H9 (cell line): ENCODE results near the gene JUP. TPM values are rescaled to one million over a fixed set of nuclear protein-coding genes. Genes with fewer than 3 reads are reported as not detected.

ENCODE experiments used
- DNase-seq: peaks from one replicate; pipeline ENCODE4 v3.0.0-alpha.2; 2017
- H2AFZ ChIP-seq: one replicate; pipeline ENCODE4 v1.6.1; 2013; ENCODE audit warnings: mild to moderate bottlenecking, low read length, control low read depth, moderate library complexity
- H2AK5ac ChIP-seq: 2 replicates; pipeline ENCODE4 v1.6.1; 2013; ENCODE audit warnings: low read length, control low read depth, mixed read lengths; ENCODE audit not compliant: insufficient read length
- H2BK120ac ChIP-seq: one replicate; pipeline ENCODE4 v1.6.1; 2013; ENCODE audit warnings: low read depth, mild to moderate bottlenecking, low read length, control low read depth, inconsistent platforms; ENCODE audit not compliant: poor library complexity, severe bottlenecking
- H2BK12ac ChIP-seq: 2 replicates; pipeline ENCODE4 v1.6.1; 2013; ENCODE audit warnings: low read length, control low read depth, mixed read lengths, low read depth; ENCODE audit not compliant: insufficient read length
- H2BK15ac ChIP-seq: 2 replicates; pipeline ENCODE4 v1.6.1; 2013; ENCODE audit warnings: low read depth, low read length, control low read depth
- H2BK20ac ChIP-seq: one replicate; pipeline ENCODE4 v1.6.1; 2013; ENCODE audit warnings: low read depth, mild to moderate bottlenecking, low read length, control low read depth, inconsistent platforms; ENCODE audit not compliant: poor library complexity, severe bottlenecking
- H2BK5ac ChIP-seq: 2 replicates; pipeline ENCODE4 v1.6.1; 2013; ENCODE audit warnings: low read length, control low read depth, mixed read lengths; ENCODE audit not compliant: insufficient read length
- H3K14ac ChIP-seq: 2 replicates; pipeline ENCODE4 v1.6.1; 2013; ENCODE audit warnings: low read length, control low read depth; ENCODE audit not compliant: insufficient read depth
- H3K18ac ChIP-seq: 2 replicates; pipeline ENCODE4 v1.6.1; 2013; ENCODE audit warnings: low read depth, mild to moderate bottlenecking, mixed read lengths, low read length, control low read depth; ENCODE audit not compliant: insufficient read length
- H3K23ac ChIP-seq: 2 replicates; pipeline ENCODE4 v1.6.1; 2013; ENCODE audit warnings: low read length, control low read depth, mixed read lengths, low read depth; ENCODE audit not compliant: insufficient read length
- H3K23me2 ChIP-seq: 2 replicates; pipeline ENCODE4 v1.6.1; 2013; ENCODE audit warnings: low read depth, mild to moderate bottlenecking, mixed read lengths, low read length, control low read depth; ENCODE audit not compliant: insufficient read length, poor library complexity, severe bottlenecking
- H3K27ac ChIP-seq: 2 replicates; pipeline ENCODE4 v1.5.1; 2013; ENCODE audit warnings: low read length, control low read depth, mixed read lengths, low read depth; ENCODE audit not compliant: insufficient read length
- H3K27me3 ChIP-seq: 2 replicates; pipeline ENCODE4 v1.6.1; 2013; ENCODE audit warnings: low read length, control low read depth, inconsistent platforms; ENCODE audit not compliant: insufficient read depth
- H3K4ac ChIP-seq: 2 replicates; pipeline ENCODE4 v1.6.1; 2013; ENCODE audit warnings: low read depth, mild to moderate bottlenecking, control low read depth, inconsistent platforms, low read length, moderate library complexity
- H3K4me1 ChIP-seq: 2 replicates; pipeline ENCODE4 v1.6.1; 2013; ENCODE audit warnings: low read length, control low read depth, inconsistent platforms; ENCODE audit not compliant: insufficient read depth
- H3K4me2 ChIP-seq: 2 replicates; pipeline ENCODE4 v1.6.1; 2013; ENCODE audit warnings: low read length, control low read depth, mixed read lengths; ENCODE audit not compliant: insufficient read length, insufficient read depth
- H3K56ac ChIP-seq: 2 replicates; pipeline ENCODE4 v1.6.1; 2013; ENCODE audit warnings: low read depth, mild to moderate bottlenecking, mixed read lengths, low read length, control low read depth; ENCODE audit not compliant: insufficient read length
- H3K79me1 ChIP-seq: 2 replicates; pipeline ENCODE4 v1.6.1; 2013; ENCODE audit warnings: low read depth, mild to moderate bottlenecking, moderate library complexity, low read length, control low read depth, inconsistent platforms; ENCODE audit not compliant: insufficient read depth, poor library complexity, severe bottlenecking
- H3K79me2 ChIP-seq: 2 replicates; pipeline ENCODE4 v1.6.1; 2013; ENCODE audit warnings: low read length, control low read depth, inconsistent platforms; ENCODE audit not compliant: insufficient read depth
- H3K9ac ChIP-seq: 2 replicates; pipeline ENCODE4 v1.6.1; 2013; ENCODE audit warnings: low read length, control low read depth, mixed read lengths; ENCODE audit not compliant: insufficient read length; ENCODE audit errors: extremely low read depth
- H3K9me3 ChIP-seq: one replicate; pipeline ENCODE4 v1.6.1; 2013; ENCODE audit warnings: low read depth, low read length, inconsistent platforms; ENCODE audit not compliant: control insufficient read depth
- H3T11ph ChIP-seq: one replicate; pipeline ENCODE4 v1.6.1; 2013; ENCODE audit warnings: mild to moderate bottlenecking, low read length, control low read depth, inconsistent platforms
- H4K20me1 ChIP-seq: one replicate; pipeline ENCODE4 v1.6.1; 2013; ENCODE audit not compliant: control insufficient read depth, insufficient read length, insufficient read depth
- H4K5ac ChIP-seq: 2 replicates; pipeline ENCODE4 v1.6.1; 2013; ENCODE audit warnings: low read depth, mild to moderate bottlenecking, mixed read lengths, low read length, control low read depth; ENCODE audit not compliant: insufficient read length
- H4K8ac ChIP-seq: replicated peaks from 2 replicates; pipeline ENCODE4 v1.6.1; 2013; ENCODE audit warnings: low read length, control low read depth, mixed read lengths, low read depth; ENCODE audit not compliant: insufficient read length
- H4K91ac ChIP-seq: 2 replicates; pipeline ENCODE4 v1.6.1; 2013; ENCODE audit warnings: low read depth, mild to moderate bottlenecking, moderate library complexity, mixed read lengths, low read length, control low read depth; ENCODE audit not compliant: insufficient read length
- H3K27ac Mint-ChIP-seq, 3 experiments: 2 replicates in 2 of 3; 3 replicates in 1 of 3; pipeline ENCODE4 v1.8.0; 2020 to 2021; ENCODE audit warnings: mixed read lengths in 3 of 3, mild to moderate bottlenecking in 1 of 3, moderate library complexity in 1 of 3
- H3K27me3 Mint-ChIP-seq: 2 replicates; pipeline ENCODE4 v1.8.0; 2021; ENCODE audit warnings: low read depth, mild to moderate bottlenecking, moderate library complexity, mixed read lengths
- H3K36me3 Mint-ChIP-seq, 3 experiments: 2 replicates in 2 of 3; 3 replicates in 1 of 3; pipeline ENCODE4 v1.8.0; 2020 to 2021; ENCODE audit warnings: low read depth in 3 of 3, mixed read lengths in 3 of 3; ENCODE audit not compliant: insufficient read depth in 1 of 3
- H3K4me1 Mint-ChIP-seq, 2 experiments: 2 replicates each; pipeline ENCODE4 v1.8.0; 2020; ENCODE audit warnings: mixed read lengths in 2 of 2
- H3K4me3 Mint-ChIP-seq, 2 experiments: 2 replicates in 1 of 2; 3 replicates in 1 of 2; pipeline ENCODE4 v1.8.0; 2020 to 2021; ENCODE audit warnings: mild to moderate bottlenecking in 2 of 2, mixed read lengths in 2 of 2, moderate library complexity in 1 of 2
- H3K9me3 Mint-ChIP-seq, 2 experiments: 2 replicates in 1 of 2; 3 replicates in 1 of 2; pipeline ENCODE4 v1.8.0; 2020; ENCODE audit warnings: mild to moderate bottlenecking in 2 of 2, mixed read lengths in 2 of 2, moderate library complexity in 1 of 2
- WGBS: extraction: QIAGEN DNeasy Blood & Tissue Kit; methylation state at CpG from one replicate; pipeline ENCODE4 v1.1.7; 2013; ENCODE audit warnings: missing lambda C conversion rate, low lambda C conversion rate, mixed read lengths; ENCODE audit not compliant: insufficient read length; ENCODE audit errors: extremely low coverage; 5-methylcytosine and 5-hydroxymethylcytosine counted together
- total RNA-seq: library from RNA; stranded (reverse); gene quantifications from 2 replicates; pipeline ENCODE4 v1.2.1, GENCODE V29; 2021
- TF ChIP-seq, protein P1 (sequence below): fragments of 200-600 bp; sonication (generic); conservative IDR thresholded peaks from 3 replicates; pipeline ENCODE4 v1.8.0; 2021; ENCODE audit warnings: antibody characterized with exemption, mild to moderate bottlenecking

JUP gene
- total RNA-seq, 1 experiment from 2014 or later, result 90.1 TPM

DNA sequence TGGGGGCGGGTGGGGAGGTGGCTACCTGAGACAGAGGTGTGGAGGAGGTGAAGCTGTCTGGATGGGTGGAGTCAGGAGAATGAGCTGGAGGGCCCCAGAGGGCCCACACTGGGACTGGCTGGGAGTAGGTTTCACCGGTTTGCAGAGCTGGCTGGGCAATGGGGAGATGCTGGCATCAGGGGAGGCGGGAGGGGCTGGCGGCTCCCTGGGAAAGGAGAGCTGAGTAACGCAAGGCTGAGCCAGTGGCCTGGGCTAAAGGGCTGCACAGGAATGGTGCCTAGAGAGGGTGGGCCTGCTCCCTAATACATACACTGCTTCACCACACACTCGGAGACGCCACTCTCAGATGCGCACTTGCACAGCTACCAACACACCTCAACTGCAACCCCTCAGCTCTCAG lies 12.9 kb upstream of the JUP start:
- Histone ChIP-seq H3K27ac (no peak overlapping the region), H4K20me1 (no peaks in the 10 kb centered on the region), H3K4ac (no peak overlapping the region), H3K56ac (no peak overlapping the region), H3K23me2 (no peaks in the 10 kb centered on the region), H3K14ac (no peak overlapping the region; the same call in 1 of the 2 replicates), H3K4me2 (no peak overlapping the region), H2BK15ac (no peak overlapping the region), H4K5ac (no peak overlapping the region), H2AFZ (no peak overlapping the region), H3K18ac (no peak overlapping the region), H2BK20ac (no peak overlapping the region), H4K8ac (no peak overlapping the region), H3K23ac (no peak overlapping the region), H4K91ac (no peak overlapping the region), H2BK120ac (no peak overlapping the region), H3T11ph (no peak overlapping the region), H3K4me1 (no peaks in the 10 kb centered on the region; the same call in 1 of the 2 replicates), H2BK5ac (no peak overlapping the region), H3K79me1 (no peaks in the 10 kb centered on the region), H3K27me3 (no peaks in the 10 kb centered on the region; the same call in 1 of the 2 replicates), H2BK12ac (no peak overlapping the region), H3K79me2 (no peaks in the 10 kb centered on the region), H3K9me3 (no peaks in the 10 kb centered on the region), H3K9ac (no peak overlapping the region), H2AK5ac (no peak overlapping the region)
- Mint-ChIP-seq H3K4me1 (peaks cover 25 to 36% of the 10 kb centered on the region in 2 experiments), H3K27me3 (peaks cover 21% of the 10 kb centered on the region), H3K4me3 (no peak overlapping the region), H3K27ac (peak overlapping the region in 1 of 3 experiments; percentile 42; a peak in 1 of 7 replicates), H3K9me3 (no peaks in the 10 kb centered on the region), H3K36me3 (peaks cover 1 to 8% (median 5%) of the 10 kb centered on the region in 3 experiments; a peak in 5 of 7 replicates)
- WGBS, result no CpG with 5 or more reads among the region's 8 CpGs
- TF ChIP-seq, protein P1, sequence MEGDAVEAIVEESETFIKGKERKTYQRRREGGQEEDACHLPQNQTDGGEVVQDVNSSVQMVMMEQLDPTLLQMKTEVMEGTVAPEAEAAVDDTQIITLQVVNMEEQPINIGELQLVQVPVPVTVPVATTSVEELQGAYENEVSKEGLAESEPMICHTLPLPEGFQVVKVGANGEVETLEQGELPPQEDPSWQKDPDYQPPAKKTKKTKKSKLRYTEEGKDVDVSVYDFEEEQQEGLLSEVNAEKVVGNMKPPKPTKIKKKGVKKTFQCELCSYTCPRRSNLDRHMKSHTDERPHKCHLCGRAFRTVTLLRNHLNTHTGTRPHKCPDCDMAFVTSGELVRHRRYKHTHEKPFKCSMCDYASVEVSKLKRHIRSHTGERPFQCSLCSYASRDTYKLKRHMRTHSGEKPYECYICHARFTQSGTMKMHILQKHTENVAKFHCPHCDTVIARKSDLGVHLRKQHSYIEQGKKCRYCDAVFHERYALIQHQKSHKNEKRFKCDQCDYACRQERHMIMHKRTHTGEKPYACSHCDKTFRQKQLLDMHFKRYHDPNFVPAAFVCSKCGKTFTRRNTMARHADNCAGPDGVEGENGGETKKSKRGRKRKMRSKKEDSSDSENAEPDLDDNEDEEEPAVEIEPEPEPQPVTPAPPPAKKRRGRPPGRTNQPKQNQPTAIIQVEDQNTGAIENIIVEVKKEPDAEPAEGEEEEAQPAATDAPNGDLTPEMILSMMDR, result no peak
- peak; percentile 60 for DNase-seq
